ENCODE results near the gene YAP1.

DNA sequence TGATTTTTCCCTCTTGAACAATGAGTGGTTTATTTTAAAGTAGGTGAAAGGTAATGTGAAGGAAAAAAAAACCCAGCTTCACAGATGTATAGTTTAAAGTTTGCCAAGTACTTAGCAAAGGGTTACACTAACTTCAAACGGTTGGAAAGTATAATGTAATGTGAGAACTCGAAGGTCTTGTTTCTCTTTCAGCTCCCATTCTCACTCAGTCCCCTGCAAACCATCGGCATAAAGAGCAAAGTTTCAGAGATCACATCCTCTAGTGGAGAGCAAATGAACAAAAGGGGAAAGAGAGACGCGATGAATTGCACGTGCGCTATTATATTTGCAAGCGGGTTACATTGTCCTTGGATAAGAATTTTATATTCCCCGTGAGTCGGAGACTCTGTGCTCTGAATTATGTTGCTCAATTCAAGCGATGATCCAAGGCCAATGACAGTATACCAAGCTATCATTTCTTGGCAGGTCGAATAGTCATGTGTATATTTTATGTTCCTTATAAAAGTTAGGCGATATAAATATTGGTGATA is 169.5 kb downstream of the YAP1 start:
- TF ChIP-seq POLR2A (IDR thresholded peaks at IDR 0.05) = no peak
- TF ChIP-seq CTCF (IDR thresholded peaks at IDR 0.05) = peak in 4 of 5 experiments; percentile 10 to 25 (median 18)
- peak in 1 of 2 donors; percentile 56 for TF ChIP-seq EP300 (IDR thresholded peaks at IDR 0.05)
